Esophagus muscularis mucosa (tissue), 4 donors: ENCODE data around the gene TMEM131L.

ENCODE experiments used
- CTCF ChIP-seq, 3 experiments: fragments of 200-600 bp in 2 of 3; fragments of 450-650 bp in 1 of 3; sonication (generic) in 2 of 3; IDR thresholded peaks; one replicate each; pipeline ENCODE4 v1.5.1; 2017 to 2019; ENCODE audit warnings: antibody characterized with exemption in 3 of 3, mild to moderate bottlenecking in 2 of 3, moderate library complexity in 1 of 3
- EP300 ChIP-seq: sonication (generic); formaldehyde crosslinking; IDR thresholded peaks from one replicate; pipeline ENCODE4 v1.6.1; 2017; ENCODE audit warnings: antibody characterized with exemption
- POLR2A ChIP-seq: fragments of 450-650 bp; IDR thresholded peaks from one replicate; pipeline ENCODE4 v1.6.1; 2017; ENCODE audit warnings: antibody characterized with exemption, moderate library complexity, mild to moderate bottlenecking, low read depth
- POLR2AphosphoS5 ChIP-seq, 2 donors: sonication (generic); formaldehyde crosslinking; IDR thresholded peaks; one replicate each; pipeline ENCODE4 v1.6.1; 2017; ENCODE audit warnings: antibody characterized with exemption in 2 of 2

- TF ChIP-seq CTCF (IDR thresholded peaks at IDR 0.05), result no peak
- no peak for TF ChIP-seq POLR2A
- no peak for TF ChIP-seq EP300
- TF ChIP-seq POLR2AphosphoS5 (IDR thresholded peaks at IDR 0.05), result no peak
Measured at GRCh38 chr4:153556435-153556815, 90.3 kb downstream of the TMEM131L start.
